H1 (cell line): ENCODE data around the gene CYREN. TPM values are rescaled to one million over a fixed set of nuclear protein-coding genes. Genes with fewer than 3 reads are reported as not detected.

ENCODE experiments used
- EGR1 ChIP-seq: IDR thresholded peaks from 2 replicates; pipeline ENCODE4 v1.6.1; 2011; ENCODE audit warnings: low read depth, low read length, borderline replicate concordance
- SIRT6 ChIP-seq: IDR thresholded peaks from one replicate; pipeline ENCODE4 v1.7.1; 2012; ENCODE audit warnings: low read length, inconsistent platforms
- TCF12 ChIP-seq: IDR thresholded peaks from 2 replicates; pipeline ENCODE4 v1.6.1; 2011; ENCODE audit warnings: low read depth, mild to moderate bottlenecking, low read length
- polyA plus RNA-seq, 7 experiments: library from polyadenylated mRNA; depleted of rRNA in 3 of 7; stranded (reverse) in 5 of 7; unstranded in 2 of 7; fragments of >200 nt in 5 of 7; fragments of 200-250 nt in 2 of 7; gene quantifications; 1 replicate in 5 of 7; 2 replicates in 1 of 7; 4 replicates in 1 of 7; pipeline versions ENCODE4 v1.2.1 to v1.2.3, GENCODE V29; 2011 to 2013; ENCODE audit warnings: missing spikeins in 2 of 7, mixed read lengths in 2 of 7
- total RNA-seq: library from RNA; stranded (reverse); fragmentation: NEBNext Ultra II Directional; extraction: Animal tissue kit (Norgen Biotek cat#: 25700); gene quantifications from 2 replicates; pipeline ENCODE4 v1.2.1, GENCODE V29; 2021
- TF ChIP-seq, protein P1 (sequence below): fragments of 300-600 bp; sonication (generic); IDR thresholded peaks from 2 replicates; pipeline ENCODE4 v1.7.1; 2012; ENCODE audit warnings: low read length, moderate library complexity, mild to moderate bottlenecking, inconsistent platforms; ENCODE audit not compliant: insufficient replicate concordance

Gene CYREN
- total and polyA plus RNA-seq, 2 of the 8 experiments (the other 6 are each of a cell fraction or from before 2014, with no cell fraction given), result 25.1 to 46.2 TPM

DNA sequence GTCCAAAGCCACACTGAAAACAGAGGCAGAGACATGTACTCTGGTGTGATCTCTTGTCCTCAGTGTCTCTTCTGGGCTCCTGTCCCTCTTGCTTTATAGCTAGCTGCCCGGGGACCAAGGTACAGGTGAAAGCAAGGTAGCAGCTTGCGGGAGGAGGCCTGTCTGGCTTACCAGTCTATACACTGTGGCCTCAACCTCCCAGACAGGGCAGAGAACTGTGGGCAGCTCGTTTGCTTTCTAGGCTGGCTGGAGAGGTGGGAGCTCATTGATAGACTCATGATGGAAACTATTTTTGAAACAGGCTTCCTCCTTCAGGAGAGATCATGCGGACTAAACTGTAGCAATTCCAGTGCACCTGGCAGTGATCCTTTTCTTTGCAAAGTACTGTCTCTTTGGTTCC lies 4.6 kb downstream of the CYREN start (continued):
- TF ChIP-seq, protein P1, sequence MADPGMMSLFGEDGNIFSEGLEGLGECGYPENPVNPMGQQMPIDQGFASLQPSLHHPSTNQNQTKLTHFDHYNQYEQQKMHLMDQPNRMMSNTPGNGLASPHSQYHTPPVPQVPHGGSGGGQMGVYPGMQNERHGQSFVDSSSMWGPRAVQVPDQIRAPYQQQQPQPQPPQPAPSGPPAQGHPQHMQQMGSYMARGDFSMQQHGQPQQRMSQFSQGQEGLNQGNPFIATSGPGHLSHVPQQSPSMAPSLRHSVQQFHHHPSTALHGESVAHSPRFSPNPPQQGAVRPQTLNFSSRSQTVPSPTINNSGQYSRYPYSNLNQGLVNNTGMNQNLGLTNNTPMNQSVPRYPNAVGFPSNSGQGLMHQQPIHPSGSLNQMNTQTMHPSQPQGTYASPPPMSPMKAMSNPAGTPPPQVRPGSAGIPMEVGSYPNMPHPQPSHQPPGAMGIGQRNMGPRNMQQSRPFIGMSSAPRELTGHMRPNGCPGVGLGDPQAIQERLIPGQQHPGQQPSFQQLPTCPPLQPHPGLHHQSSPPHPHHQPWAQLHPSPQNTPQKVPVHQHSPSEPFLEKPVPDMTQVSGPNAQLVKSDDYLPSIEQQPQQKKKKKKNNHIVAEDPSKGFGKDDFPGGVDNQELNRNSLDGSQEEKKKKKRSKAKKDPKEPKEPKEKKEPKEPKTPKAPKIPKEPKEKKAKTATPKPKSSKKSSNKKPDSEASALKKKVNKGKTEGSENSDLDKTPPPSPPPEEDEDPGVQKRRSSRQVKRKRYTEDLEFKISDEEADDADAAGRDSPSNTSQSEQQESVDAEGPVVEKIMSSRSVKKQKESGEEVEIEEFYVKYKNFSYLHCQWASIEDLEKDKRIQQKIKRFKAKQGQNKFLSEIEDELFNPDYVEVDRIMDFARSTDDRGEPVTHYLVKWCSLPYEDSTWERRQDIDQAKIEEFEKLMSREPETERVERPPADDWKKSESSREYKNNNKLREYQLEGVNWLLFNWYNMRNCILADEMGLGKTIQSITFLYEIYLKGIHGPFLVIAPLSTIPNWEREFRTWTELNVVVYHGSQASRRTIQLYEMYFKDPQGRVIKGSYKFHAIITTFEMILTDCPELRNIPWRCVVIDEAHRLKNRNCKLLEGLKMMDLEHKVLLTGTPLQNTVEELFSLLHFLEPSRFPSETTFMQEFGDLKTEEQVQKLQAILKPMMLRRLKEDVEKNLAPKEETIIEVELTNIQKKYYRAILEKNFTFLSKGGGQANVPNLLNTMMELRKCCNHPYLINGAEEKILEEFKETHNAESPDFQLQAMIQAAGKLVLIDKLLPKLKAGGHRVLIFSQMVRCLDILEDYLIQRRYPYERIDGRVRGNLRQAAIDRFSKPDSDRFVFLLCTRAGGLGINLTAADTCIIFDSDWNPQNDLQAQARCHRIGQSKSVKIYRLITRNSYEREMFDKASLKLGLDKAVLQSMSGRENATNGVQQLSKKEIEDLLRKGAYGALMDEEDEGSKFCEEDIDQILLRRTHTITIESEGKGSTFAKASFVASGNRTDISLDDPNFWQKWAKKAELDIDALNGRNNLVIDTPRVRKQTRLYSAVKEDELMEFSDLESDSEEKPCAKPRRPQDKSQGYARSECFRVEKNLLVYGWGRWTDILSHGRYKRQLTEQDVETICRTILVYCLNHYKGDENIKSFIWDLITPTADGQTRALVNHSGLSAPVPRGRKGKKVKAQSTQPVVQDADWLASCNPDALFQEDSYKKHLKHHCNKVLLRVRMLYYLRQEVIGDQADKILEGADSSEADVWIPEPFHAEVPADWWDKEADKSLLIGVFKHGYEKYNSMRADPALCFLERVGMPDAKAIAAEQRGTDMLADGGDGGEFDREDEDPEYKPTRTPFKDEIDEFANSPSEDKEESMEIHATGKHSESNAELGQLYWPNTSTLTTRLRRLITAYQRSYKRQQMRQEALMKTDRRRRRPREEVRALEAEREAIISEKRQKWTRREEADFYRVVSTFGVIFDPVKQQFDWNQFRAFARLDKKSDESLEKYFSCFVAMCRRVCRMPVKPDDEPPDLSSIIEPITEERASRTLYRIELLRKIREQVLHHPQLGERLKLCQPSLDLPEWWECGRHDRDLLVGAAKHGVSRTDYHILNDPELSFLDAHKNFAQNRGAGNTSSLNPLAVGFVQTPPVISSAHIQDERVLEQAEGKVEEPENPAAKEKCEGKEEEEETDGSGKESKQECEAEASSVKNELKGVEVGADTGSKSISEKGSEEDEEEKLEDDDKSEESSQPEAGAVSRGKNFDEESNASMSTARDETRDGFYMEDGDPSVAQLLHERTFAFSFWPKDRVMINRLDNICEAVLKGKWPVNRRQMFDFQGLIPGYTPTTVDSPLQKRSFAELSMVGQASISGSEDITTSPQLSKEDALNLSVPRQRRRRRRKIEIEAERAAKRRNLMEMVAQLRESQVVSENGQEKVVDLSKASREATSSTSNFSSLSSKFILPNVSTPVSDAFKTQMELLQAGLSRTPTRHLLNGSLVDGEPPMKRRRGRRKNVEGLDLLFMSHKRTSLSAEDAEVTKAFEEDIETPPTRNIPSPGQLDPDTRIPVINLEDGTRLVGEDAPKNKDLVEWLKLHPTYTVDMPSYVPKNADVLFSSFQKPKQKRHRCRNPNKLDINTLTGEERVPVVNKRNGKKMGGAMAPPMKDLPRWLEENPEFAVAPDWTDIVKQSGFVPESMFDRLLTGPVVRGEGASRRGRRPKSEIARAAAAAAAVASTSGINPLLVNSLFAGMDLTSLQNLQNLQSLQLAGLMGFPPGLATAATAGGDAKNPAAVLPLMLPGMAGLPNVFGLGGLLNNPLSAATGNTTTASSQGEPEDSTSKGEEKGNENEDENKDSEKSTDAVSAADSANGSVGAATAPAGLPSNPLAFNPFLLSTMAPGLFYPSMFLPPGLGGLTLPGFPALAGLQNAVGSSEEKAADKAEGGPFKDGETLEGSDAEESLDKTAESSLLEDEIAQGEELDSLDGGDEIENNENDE, result no peak
- no peak for TF ChIP-seq TCF12
- no peak for TF ChIP-seq SIRT6
- no peak for TF ChIP-seq EGR1
